Epidermal melanocyte (primary cell): Measurements from ENCODE around the gene LRMDA.

ENCODE experiments used
- DNase-seq: peaks from one replicate; pipeline ENCODE4 v3.0.0; 2011; ENCODE audit warnings: low spot score; ENCODE audit not compliant: insufficient read length

LRMDA gene

DNA sequence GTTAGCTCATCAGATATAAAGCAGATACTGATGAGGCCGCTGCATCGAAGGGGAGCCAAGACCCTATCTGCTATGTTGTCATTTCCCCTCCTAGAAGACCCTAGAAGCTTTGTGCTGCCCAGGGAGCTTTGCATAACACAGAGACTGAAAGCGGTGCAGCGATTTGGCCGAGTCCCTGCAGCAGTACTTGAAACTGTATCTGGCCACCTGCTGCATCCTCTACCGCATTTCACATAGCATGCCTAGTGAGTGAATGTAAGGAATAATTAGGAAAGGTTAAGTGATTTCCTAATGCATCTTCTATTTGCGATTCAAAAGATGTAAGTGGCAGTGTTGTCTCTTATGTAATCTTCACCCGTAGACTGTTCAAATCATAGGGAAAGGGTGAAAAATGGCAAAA, 106.7 kb downstream of the LRMDA start:
- no peak for DNase-seq

DNA sequence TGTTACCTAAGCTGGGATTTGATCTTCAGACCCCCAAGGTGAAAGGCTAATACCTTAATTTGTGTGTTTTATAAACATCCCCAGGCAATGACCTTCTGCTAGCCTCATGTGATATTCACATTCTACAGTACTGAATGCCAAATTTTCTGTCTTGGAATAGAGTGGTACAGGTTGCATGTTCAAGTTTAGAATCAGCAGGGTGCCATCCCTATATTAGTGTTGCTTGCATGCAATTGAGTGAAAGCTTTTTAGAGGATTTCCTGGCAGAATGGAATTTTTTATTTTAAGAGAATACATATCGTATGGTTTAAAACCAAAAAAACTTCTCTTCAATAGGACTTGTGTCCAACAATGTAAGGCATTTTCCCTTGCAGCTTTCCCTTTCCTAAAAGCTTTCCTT, 107.3 kb downstream of the LRMDA start:
- no peak for DNase-seq

DNA sequence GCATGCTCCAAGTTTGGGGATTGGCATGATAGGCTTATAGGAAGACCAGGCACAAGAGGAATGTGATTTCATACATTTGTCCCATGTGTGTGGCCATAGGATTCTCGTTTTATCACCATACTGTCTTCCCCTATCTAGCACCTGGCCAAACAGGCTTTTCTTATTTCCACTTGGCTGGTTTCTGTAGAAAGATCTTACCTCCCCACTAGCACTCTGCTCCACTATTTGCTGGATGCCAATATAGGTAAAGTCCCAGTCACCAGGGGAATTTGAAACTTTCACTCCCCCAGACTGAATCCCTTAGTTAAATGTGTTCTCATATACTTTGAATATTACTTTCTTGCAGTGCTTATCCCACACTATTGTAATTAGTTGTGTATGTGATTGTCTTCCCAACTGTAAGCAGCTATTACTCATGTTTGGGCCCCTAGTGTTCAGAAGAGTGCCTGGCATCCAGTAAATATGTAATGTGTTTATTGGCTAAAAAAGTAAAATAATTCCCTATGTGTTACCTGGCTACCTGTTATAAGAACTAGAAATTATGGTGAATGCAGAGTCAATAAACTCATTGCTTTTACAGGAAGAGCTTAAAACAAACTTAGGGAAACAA, 109.0 kb downstream of the LRMDA start:
- no peak for DNase-seq

DNA sequence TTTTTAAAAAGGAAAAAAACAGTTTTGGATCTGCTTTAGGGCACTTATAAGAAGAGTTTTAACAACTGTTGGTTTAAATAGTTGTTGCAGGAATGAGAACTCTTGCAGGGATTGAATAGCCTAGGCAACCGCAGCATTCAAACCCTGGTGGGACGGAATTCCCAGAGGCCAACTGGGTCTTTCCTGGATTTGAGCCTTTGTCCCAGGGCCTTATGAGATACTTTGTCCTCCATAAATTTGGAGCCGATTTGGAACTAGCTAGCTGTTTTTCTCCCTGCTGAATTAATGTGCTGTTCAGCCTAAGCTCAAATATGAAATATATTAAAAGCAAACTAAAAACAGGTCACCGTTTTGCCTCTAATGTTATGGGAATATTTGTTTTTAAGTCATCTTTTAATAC, 109.6 kb downstream of the LRMDA start:
- no peak for DNase-seq

DNA sequence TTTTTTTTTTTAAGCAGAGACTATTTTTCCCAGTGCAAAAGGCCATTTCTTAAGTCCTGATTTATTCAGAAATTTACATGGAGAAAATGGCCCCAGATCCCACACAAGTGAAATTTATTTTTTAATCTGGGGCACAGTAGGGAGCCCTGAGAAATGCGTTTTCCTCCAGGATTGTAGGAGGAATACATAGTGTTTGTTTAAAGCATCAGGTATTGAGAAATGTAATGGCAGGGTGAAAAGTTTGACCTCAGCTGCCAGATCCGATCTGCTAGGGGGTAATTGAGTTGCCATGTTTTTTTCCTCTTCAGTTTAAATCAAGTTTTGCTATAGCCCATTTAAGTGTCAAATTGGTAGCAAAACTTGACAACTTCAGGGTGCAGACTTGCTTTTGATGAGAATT, 110.0 kb downstream of the LRMDA start:
- no peak for DNase-seq

DNA sequence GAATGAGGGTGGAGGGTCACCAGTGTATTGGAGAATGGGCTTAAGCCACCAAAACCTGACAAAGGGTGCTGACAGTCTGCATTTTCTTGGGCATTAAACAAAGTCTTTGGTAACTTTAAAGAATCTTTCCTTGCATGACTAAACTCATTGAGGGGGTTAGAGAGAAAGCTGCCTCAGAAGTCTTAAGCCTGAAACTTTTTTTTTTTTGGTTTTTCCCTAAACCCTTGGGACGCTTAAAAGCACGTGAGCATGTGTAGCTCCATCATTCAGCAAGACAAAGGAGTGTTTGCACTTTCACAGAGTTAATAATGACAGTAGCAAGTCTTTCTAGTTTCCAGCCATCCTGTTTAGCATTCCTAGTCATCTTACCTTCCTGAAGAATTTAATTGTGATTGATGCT, 110.7 kb downstream of the LRMDA start:
- no peak for DNase-seq

DNA sequence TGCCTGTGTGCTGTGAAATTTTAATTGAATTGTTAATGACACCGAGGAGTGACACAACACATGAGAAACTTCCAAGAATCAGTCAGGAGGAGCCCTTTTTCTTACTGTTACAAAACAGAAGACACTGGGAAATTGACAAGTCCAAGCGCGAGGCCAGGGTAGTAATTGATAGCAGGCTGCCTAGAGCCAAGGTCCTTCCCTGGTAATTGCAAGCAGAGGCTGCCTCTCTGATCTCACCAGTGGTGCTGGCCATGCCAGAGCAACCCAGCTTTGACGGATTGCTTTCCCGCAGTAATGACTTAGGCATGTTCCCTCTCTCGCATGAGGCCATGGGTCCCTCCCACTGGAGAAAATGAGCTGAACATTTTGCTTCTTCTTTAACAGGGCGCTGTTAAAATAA, 111.5 kb downstream of the LRMDA start:
- peak; percentile 41 for DNase-seq

DNA sequence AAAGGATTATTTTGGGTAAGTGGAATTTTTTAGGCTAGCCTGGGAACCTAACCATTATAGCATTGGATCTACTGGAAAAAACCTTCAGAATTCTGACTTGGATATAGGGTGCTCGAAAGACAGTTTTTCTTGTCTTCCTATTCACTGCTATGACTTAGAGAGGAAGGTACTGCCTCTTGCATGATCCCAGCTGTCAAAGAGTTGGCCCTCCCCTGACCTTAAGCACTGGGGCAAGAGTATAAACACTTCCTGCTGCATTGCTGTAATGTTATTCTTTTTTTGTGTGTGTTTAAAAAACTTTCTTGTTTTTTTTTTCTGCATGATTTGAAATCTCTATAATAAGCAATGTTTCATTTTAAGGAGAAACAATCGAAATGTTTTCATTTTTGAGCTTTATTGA, 113.0 kb downstream of the LRMDA start:
- no peak for DNase-seq

DNA sequence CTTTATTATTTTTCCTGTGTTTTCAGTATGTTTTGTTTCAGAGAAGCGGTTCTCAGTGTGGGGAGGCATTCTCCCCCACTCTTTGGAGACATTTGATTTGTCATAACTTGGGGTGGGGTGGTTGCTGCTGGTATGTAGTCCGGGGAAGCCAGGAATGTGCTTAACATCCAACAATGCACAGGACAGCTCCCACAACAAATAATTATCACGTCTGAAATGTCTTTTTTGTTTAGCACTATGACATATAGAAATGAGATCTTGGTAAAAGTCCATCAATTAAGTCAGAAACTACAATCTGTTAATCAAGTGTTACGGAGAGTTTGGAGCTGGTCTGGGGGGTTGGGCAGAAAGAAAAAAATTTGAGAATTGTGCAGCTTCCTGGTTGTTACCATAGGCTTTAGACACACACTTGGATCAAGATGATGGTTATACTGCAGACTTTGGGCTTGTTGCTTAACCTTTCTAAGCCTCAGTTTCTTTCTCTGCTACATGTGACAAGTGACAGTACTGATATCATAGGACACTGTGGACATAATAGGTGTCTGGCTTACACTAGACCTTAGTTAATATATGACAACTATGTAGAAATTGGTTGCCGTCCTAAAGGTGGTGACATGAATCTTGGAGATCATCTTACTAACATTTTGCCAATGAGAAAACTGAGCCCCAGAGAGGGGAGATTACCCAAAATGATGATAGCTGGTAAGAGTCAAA, 113.7 kb downstream of the LRMDA start:
- DNase-seq = no peak

DNA sequence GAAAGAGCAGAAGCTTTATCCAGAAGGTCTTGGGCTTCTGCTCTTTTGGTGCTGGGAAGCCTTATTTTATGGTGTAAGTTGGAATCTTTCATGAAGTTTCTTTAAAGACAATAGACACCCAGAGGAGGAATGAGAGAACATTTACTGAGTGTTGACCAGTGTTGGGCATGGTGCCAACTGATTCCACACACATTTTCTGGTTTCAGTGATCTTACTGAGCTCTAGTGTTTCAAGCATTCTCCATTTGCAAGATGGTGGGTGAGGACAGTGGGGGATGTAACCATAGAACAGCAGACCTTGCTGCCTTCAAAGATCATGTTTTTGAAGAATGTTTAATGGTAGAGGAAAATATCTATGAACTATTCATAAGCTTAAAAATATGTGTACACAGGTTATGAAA, 114.6 kb downstream of the LRMDA start:
- no peak for DNase-seq

DNA sequence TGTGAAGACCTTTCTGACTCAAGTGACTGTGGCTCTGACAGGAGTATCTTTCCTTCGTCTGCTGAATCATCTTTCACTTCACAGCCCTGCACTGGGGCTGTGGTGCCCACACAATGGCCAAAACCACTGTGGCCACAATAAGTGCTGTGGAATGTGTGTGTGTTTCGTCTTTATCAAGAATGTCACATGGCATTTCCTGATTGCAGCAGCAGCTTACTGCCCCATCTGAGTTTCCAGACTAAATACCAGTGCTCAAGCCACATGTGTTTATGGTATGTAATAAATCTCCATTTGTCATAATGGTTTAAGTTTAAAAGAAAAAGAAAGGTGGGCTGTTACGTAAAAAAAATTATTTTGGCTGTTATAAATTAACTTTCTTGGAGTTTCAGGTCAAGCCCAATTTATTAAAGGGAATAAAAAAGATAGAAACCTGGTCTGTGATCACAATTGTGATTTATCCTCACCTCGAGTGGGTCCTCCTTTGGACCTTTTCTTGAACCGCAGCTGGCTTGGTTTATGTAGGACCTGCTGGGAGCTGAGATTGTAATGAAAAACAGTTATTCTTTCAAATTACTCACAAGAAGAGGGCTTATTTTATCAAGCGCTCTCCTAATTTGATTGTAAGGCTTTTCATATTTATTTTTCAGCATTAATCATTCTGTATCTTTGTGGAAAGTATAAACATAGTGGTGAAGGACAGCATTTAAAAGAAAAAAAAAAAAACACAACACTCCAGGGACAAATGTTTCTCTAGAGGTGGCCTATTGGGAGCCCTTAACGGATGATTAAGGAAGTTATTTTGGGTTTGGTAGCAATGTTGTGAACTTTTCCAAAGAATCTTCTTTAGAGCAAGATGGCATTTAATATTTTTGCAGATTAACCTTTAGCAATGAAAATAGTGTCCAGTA, 116.2 kb downstream of the LRMDA start:
- no peak for DNase-seq

DNA sequence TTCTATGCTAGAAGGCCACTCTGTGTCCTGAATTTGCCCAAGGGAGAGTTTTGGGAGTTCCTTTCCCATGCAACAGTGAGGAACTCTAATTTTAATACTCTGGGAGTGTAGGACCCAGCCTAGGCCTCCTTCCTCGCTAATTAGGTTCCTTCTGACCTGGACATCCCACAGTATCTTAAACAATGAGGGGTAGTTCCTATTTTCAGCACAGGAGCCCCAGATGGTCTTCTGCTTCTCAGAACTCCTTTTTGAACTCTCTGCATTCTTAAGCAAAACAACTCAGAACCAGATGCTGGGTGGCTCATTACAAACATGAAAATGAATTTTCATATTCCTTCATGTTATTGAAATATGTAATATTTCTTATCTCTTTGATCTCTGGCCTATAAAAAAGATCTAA, 116.9 kb downstream of the LRMDA start:
- DNase-seq = no peak

DNA sequence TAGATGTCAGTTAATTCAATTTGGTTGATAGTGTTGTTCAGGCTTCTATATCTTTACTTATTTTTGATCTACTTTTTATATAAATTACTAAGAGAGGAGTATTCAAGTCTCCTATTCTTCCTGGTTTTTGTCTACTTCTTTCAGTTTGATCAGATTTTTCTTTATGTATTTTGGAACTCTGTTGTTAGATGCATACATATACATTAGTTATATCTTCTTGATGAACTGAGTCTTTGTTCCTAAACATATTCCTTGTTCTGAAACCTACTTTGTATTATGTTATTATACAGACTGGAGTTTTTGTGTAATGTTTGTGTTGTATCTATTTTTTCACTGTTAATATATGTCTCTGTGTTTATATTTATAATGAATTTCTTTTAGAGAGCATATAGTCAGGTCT, 118.8 kb downstream of the LRMDA start:
- DNase-seq = no peak

DNA sequence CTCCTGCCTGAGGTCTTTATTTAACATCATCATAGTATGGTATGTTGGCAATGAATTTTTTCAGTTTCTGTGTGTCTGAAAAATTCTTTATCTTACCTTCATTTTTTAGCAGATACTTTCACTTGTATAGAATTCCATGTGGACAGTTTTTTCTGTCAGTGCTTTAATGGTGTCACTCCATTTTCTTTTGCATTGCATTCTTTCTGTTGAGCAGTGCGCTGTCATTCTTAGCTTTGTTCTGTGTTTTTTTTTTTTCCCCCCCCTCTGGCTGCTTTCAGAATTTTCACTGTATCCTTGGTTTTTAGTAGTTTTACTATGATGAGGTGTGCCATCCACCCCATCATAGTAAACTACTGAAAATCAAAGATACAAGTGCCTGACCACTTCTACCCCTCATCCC, 120.7 kb downstream of the LRMDA start:
- DNase-seq = no peak

DNA sequence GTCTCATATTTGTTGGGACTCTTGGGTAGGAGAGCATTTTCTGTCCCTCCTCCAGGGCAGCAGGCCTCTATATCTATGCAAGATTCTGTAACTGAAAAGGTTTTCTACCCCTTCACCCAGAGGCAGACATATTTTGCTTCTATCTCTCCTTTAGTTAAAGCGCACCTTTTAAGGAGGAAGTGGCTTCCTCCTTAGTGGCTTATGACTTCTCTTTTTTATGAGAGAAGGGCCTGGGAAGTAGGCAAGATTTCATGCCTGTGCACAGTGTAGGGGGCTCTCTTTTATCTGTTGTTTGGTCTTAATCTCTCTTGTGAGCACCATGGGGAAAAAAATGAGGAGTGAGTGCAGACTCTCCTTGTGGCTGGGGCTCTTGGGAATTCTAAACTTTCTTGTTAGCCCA, 122.1 kb downstream of the LRMDA start:
- DNase-seq = no peak

DNA sequence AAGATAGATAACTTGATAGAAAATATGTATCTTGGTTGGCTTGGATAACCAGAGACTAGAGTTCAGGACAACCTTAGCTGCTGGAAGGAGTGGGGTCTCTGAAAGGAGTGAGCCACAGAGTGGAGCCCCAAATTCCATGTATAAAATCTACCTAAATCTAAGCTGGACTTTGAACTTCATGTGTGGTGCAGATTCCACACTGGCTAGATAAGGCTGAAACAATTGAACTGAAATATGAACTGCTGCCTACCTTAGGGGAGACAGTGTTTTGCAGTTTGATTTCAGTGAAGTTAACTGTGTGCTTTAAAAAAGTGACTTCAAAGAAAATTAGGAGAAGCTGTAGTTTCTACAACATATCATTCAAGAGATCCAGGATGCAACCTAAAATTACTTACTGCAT, 123.9 kb downstream of the LRMDA start:
- no peak for DNase-seq

DNA sequence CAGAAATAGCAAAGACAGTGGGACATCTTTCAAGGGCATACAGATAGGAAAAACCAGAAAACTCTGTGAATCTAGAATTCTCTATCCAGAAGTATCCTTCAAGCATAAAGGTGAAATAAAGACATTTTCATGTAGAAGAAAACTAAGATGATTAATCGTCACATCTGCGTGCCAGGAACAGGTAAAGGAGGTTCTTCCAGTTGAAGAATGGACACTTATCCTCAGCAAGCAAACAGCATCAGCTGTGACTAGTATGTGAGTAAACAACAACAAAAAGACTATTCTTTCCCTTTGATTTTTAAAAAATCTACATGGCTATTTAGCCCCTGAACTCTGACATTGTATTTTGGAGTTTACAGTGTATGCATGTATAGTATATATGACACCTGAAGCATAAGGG, 124.9 kb downstream of the LRMDA start:
- no peak for DNase-seq

DNA sequence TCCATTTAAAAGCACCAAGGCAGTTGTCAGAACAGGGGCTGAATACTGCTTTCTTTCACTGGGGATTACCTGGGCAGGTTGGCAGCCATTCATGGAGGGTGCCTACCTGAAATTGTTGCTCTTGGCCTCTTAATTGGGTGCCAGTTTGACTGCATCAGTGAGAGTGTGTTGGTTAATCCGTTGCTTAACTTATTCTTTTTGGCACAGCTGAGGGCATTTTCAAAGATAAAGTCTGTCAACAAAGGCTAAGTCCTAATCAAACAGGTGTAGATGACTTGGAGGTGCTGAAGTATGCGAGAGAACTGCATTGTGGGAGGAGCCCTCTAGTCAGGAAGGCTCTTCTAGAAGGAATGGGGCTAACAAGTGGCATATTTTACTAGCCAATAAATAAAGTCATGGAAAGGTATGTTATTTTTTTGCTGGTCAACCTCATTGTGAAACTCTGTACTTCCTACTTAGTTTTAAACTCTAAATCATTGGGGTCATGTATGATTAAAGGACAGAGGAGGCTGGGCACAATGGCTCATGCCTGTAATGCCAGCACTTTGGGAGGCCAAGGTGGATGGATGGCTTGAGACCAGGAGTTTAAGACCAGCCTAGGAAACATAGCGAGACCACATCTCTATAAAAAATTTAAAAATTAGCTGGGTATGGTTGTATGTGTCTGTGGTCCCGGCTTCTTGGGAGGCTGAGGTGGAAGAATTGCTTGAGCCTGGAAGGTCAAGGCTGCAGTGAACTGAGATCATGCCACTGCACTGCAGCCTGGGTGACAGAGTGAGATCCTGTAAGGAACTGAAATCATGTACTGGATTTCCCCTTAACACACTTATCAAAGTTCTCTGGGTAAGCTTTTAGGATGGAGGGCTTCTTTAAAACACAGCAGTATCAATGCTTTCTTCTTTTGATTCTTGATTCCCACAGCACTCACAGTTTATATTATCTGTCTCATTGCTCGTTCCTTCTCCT, 134.1 kb downstream of the LRMDA start:
- no peak for DNase-seq

DNA sequence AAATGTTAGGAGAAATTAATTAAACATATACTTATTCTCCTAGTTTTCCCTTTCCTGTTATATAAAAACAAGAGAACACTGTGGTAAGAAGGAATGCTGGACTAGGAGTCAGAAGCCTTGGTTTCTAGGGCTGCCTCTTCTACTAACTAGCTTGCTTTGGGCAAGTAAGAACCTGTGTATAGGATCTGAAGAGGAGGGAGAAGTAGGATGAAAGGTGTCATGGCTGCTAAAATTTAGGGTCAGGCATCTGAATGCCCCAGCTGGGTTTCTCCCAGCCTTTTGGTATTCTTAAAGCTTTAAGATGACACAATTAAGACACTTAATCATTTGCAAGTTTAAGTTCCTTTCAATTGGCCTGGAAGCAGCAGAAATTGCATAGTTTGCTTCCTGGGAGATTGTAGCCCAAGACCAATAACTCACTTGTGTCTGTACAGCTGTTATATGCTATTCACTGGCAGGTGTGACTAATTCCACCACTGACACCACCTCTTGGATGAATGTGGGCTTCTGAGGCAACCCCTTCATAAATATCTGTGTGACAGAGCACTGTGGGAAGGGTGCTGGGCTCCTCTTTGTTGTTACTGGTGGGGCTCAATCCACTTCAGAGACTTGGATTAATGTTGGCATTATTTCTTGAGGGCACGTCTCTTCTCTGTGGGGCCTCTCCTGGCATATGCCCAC, 137.2 kb downstream of the LRMDA start:
- no peak for DNase-seq

DNA sequence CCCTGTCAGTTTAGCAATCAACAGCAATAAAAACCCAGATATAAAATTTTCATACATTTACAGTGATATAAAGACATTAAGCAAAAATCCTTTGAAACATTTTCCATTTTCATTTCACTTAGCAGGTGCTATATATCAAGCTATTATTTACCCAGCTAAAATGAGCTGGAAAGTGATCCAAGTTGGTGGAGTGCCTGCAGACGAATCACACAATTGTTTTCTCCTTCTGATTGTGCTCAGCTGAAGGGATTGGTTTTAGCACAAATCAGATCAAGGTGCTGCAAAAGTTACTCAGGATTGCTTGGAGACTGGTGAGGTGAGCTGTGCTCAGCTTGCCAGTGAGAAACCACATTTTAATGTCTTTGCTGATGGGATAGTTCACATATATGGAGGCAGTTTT, 138.1 kb downstream of the LRMDA start:
- no peak for DNase-seq

DNA sequence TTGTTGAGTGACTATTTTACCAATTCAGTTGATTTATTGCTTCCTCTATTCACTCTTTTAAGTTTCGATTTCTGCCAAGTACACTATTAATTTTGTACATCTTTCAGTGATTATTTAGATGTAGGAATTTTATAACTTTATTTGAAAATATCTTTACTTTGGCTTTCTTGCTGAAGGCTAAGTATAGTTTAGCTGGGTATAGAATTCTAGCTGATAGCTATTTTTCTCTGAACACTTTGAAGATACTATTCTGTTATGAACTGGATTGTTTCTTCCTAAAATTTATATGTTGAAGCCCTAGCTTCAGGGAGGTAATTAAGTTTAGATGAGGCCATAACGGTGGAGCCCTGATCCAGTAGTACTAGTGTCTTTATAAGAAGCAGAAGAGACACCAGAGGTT, 141.1 kb downstream of the LRMDA start:
- DNase-seq = no peak
